SK-N-SH treated with all-trans-retinoic acid at 6 μM for 48 hours (cell line): ENCODE results near the gene KCTD14.

Source experiments
- CREB5 ChIP-seq: fragments of 250-450 bp; sonication (Bioruptor Pico); IDR thresholded peaks from 2 replicates; pipeline ENCODE4 v1.5.1; 2020; ENCODE audit warnings: low read depth, mild to moderate bottlenecking, moderate library complexity
- GLIS3 ChIP-seq: fragments of 250-450 bp; sonication (Bioruptor Pico); IDR thresholded peaks from 2 replicates; pipeline ENCODE4 v1.5.0; 2020; ENCODE audit warnings: mild to moderate bottlenecking, moderate library complexity
- SNAI2 ChIP-seq: fragments of 250-450 bp; sonication (Bioruptor Pico); IDR thresholded peaks from 2 replicates; pipeline ENCODE4 v1.5.0; 2020; ENCODE audit warnings: mild to moderate bottlenecking, moderate library complexity
- TOX ChIP-seq: fragments of 250-450 bp; sonication (Bioruptor Pico); IDR thresholded peaks from 2 replicates; pipeline ENCODE4 v1.8.0; 2021; ENCODE audit warnings: mild to moderate bottlenecking, moderate library complexity, borderline replicate concordance
- ZFP30 ChIP-seq: fragments of 450-650 bp; formaldehyde crosslinking; IDR thresholded peaks from 2 replicates; pipeline ENCODE4 v1.5.0; 2022; ENCODE audit warnings: mild to moderate bottlenecking, moderate library complexity

- no peak for TF ChIP-seq GLIS3 (CRISPR knock-in tag)
- TF ChIP-seq ZFP30: no peak
- no peak for TF ChIP-seq CREB5 (CRISPR knock-in tag)
- no peak for TF ChIP-seq SNAI2 (CRISPR knock-in tag)
- TF ChIP-seq TOX (CRISPR knock-in tag): no peak
Observed at GRCh38 chr11:78062671-78063070, 39.6 kb upstream of the KCTD14 start.
